HepG2 (cell line): ENCODE data around the gene HEYL. TPM values are rescaled to one million over a fixed set of nuclear protein-coding genes. Genes with fewer than 3 reads are reported as not detected.

Source experiments
- ATAC-seq: fragments of 200-7000 bp; cut with Tn5 transposase; 3 replicates; pipeline ENCODE4 v1.9.1; 2020; ENCODE audit warnings: mild to moderate bottlenecking, moderate library complexity
- BruUV-seq: library from RNA; stranded (reverse); fragments of 400-500 nt; replicated peaks from 2 replicates; lab custom pipeline; 2021; lab: Mats Ljungman, UMichigan
- CTCF ChIA-PET: fragments of 300-600 bp; formaldehyde crosslinking; extraction: SDS; loops from one replicate; lab custom pipeline; 2021; ENCODE audit warnings: low total read pairs, inconsistent platforms, low intra/inter-chr PET ratio; lab: Yijun Ruan, JAX
- POLR2A ChIA-PET: fragments of 350-600 bp; sonication (Branson Sonifier 250); formaldehyde crosslinking; loops from one replicate; lab custom pipeline; 2020; ENCODE audit warnings: antibody characterized with exemption, inconsistent platforms; lab: Yijun Ruan, JAX
- DNase-seq: peaks from one replicate; pipeline ENCODE4 v3.0.0-alpha.2; 2015; ENCODE audit warnings: low spot score
- FAIRE-seq: peaks from 3 replicates; lab custom pipeline; 2011; peaks lifted over from hg19 to GRCh38; lab: Jason Lieb, UNC
- H2AFZ ChIP-seq: one replicate; pipeline ENCODE4 v1.6.1; 2011; ENCODE audit warnings: low read length, inconsistent platforms
- H3K27ac ChIP-seq: fragments of 300-600 bp; 3 replicates; pipeline ENCODE4 v1.8.0; 2011; ENCODE audit warnings: mixed run types, mild to moderate bottlenecking, mixed read lengths, low read length, inconsistent platforms; ENCODE audit not compliant: insufficient read depth; ENCODE audit errors: extremely low read length
- H3K27me3 ChIP-seq, 2 experiments: fragments of 200-600 bp in 1 of 2; 2 replicates in 1 of 2; 3 replicates in 1 of 2; pipeline versions ENCODE4 v1.6.0 to v1.8.0; 2011; ENCODE audit warnings: low read length in 2 of 2, mild to moderate bottlenecking in 2 of 2, moderate library complexity in 2 of 2, inconsistent platforms in 1 of 2; ENCODE audit not compliant: insufficient read depth in 2 of 2, control insufficient read depth in 1 of 2
- H3K36me3 ChIP-seq, 2 experiments: fragments of 200-600 bp in 1 of 2; replicated peaks in 1 of 2; 2 replicates in 1 of 2; 3 replicates in 1 of 2; pipeline versions ENCODE4 v1.5.1 to v1.8.0; 2011; ENCODE audit warnings: low read length in 2 of 2, inconsistent platforms in 1 of 2; ENCODE audit not compliant: insufficient read depth in 2 of 2, control insufficient read depth in 1 of 2
- H3K4me1 ChIP-seq: 2 replicates; pipeline ENCODE4 v1.5.1; 2012; ENCODE audit warnings: low read length, inconsistent platforms; ENCODE audit not compliant: insufficient read depth
- H3K4me2 ChIP-seq: 2 replicates; pipeline ENCODE4 v1.6.0; 2011; ENCODE audit warnings: low read depth, low read length, inconsistent platforms
- H3K4me3 ChIP-seq, 3 experiments: fragments of 200-600 bp in 1 of 3; sonication (generic), shearing (Covaris generic) in 1 of 3; replicated peaks in 1 of 3; 2 replicates each; pipeline ENCODE4 v1.5.1; 2011 to 2016; ENCODE audit warnings: low read length in 3 of 3, inconsistent platforms in 2 of 3, low read depth in 2 of 3, mild to moderate bottlenecking in 2 of 3, control low read depth in 1 of 3, mixed read lengths in 1 of 3; ENCODE audit not compliant: insufficient read depth in 1 of 3
- H3K79me2 ChIP-seq: one replicate; pipeline ENCODE4 v1.6.1; 2011; ENCODE audit warnings: low read length, inconsistent platforms; ENCODE audit not compliant: insufficient read depth
- H3K9ac ChIP-seq: 2 replicates; pipeline ENCODE4 v1.6.0; 2011; ENCODE audit warnings: mild to moderate bottlenecking, low read depth, low read length, inconsistent platforms; ENCODE audit not compliant: insufficient read depth
- H3K9me3 ChIP-seq: 2 replicates; pipeline ENCODE4 v1.5.1; 2012; ENCODE audit warnings: mild to moderate bottlenecking, low read length
- H4K20me1 ChIP-seq: 2 replicates; pipeline ENCODE4 v1.6.0; 2011; ENCODE audit warnings: inconsistent platforms, mild to moderate bottlenecking, low read length, moderate library complexity; ENCODE audit not compliant: insufficient read depth
- ARID2 ChIP-seq: sonication (generic); formaldehyde crosslinking; IDR thresholded peaks from 2 replicates; pipeline ENCODE4 v1.8.1; 2022; ENCODE audit warnings: mild to moderate bottlenecking, missing genetic modification reagents, borderline replicate concordance
- CCDC6 ChIP-seq: sonication (generic); formaldehyde crosslinking; IDR thresholded peaks from 2 replicates; pipeline ENCODE4 v1.8.1; 2022; ENCODE audit warnings: mild to moderate bottlenecking, missing genetic modification reagents, moderate library complexity
- CENPT ChIP-seq: sonication (generic); formaldehyde crosslinking; IDR thresholded peaks from 2 replicates; pipeline ENCODE4 v1.8.0; 2022; ENCODE audit warnings: low read depth, mild to moderate bottlenecking, moderate library complexity, missing genetic modification reagents
- EZH2 ChIP-seq: conservative IDR thresholded peaks from 2 replicates; pipeline ENCODE4 v1.6.1; 2012; ENCODE audit warnings: mild to moderate bottlenecking, low read depth, low read length, moderate library complexity
- LCORL ChIP-seq, 2 experiments: fragments of 450-650 bp in 1 of 2; sonication (generic) in 1 of 2; formaldehyde crosslinking in 1 of 2; IDR thresholded peaks; 2 replicates each; pipeline versions ENCODE4 v1.5.0 to v1.6.1; 2017 to 2020; ENCODE audit warnings: antibody characterized with exemption in 1 of 2, missing genetic modification reagents in 1 of 2
- MAFG ChIP-seq: sonication (generic); formaldehyde crosslinking; IDR thresholded peaks from 2 replicates; pipeline ENCODE4 v1.5.1; 2020; ENCODE audit warnings: mild to moderate bottlenecking, missing genetic modification reagents
- MED13 ChIP-seq: sonication (generic); formaldehyde crosslinking; IDR thresholded peaks from 2 replicates; pipeline ENCODE4 v1.5.0; 2020; ENCODE audit warnings: missing genetic modification reagents
- MIER3 ChIP-seq: IDR thresholded peaks from 2 replicates; pipeline ENCODE4 v1.6.1; 2016; ENCODE audit warnings: missing compliant biosample characterization, borderline replicate concordance
- PPARG ChIP-seq: conservative IDR thresholded peaks from 2 replicates; pipeline ENCODE4 v1.6.1; 2016; ENCODE audit warnings: missing biosample characterization, missing genetic modification reagents
- RXRA ChIP-seq: sonication (generic); formaldehyde crosslinking; IDR thresholded peaks from 2 replicates; pipeline ENCODE4 v1.5.1; 2020; ENCODE audit warnings: missing genetic modification reagents
- SCMH1 ChIP-seq: sonication (generic); formaldehyde crosslinking; IDR thresholded peaks from 2 replicates; pipeline ENCODE4 v1.9.0; 2021; ENCODE audit warnings: missing genetic modification reagents, mild to moderate bottlenecking, borderline replicate concordance
- ZBTB3 ChIP-seq: sonication (generic); formaldehyde crosslinking; IDR thresholded peaks from 2 replicates; pipeline ENCODE4 v1.4.0; 2020; ENCODE audit warnings: low read depth, mild to moderate bottlenecking, moderate library complexity, missing genetic modification reagents, borderline replicate concordance
- ZNF292 ChIP-seq: sonication (generic); formaldehyde crosslinking; IDR thresholded peaks from 2 replicates; pipeline ENCODE4 v1.8.1; 2022; ENCODE audit warnings: mild to moderate bottlenecking, low read depth, missing genetic modification reagents, borderline replicate concordance
- ZNF570 ChIP-seq: sonication (generic); formaldehyde crosslinking; IDR thresholded peaks from 2 replicates; pipeline ENCODE4 v1.4.0; 2020; ENCODE audit warnings: mild to moderate bottlenecking, missing genetic modification reagents, borderline replicate concordance
- ZNF766 ChIP-seq: sonication (generic); formaldehyde crosslinking; IDR thresholded peaks from 2 replicates; pipeline ENCODE4 v1.5.0; 2020; ENCODE audit warnings: missing genetic modification reagents, borderline replicate concordance
- ZNF773 ChIP-seq: sonication (generic); formaldehyde crosslinking; IDR thresholded peaks from 2 replicates; pipeline ENCODE4 v1.4.0; 2020; ENCODE audit warnings: missing genetic modification reagents, borderline replicate concordance
- ZNF776 ChIP-seq: sonication (generic); formaldehyde crosslinking; IDR thresholded peaks from 2 replicates; pipeline ENCODE4 v1.4.0; 2020; ENCODE audit warnings: mild to moderate bottlenecking, missing genetic modification reagents
- ZSCAN31 ChIP-seq: sonication (generic); formaldehyde crosslinking; IDR thresholded peaks from 2 replicates; pipeline ENCODE4 v1.5.0; 2020; ENCODE audit warnings: low read depth, mild to moderate bottlenecking, missing genetic modification reagents
- WGBS: methylation state at CpG from one replicate; pipeline ENCODE4 v1.1.6; 2017; ENCODE audit warnings: low lambda C conversion rate; 5-methylcytosine and 5-hydroxymethylcytosine counted together
- in situ Hi-C: cut with HindIII; loops from 2 replicates; pipeline ENCODE4 v1.10.0; 2017; ENCODE audit warnings: low pct_unique_long_range_greater_than_20kb; ENCODE audit not compliant: extremely low pct_ligation_motif_present
- intact Hi-C: fragments of 100-400 bp; cut with micrococcal nuclease; formaldehyde crosslinking; loops from one replicate; pipeline ENCODE4 v1.10.0; 2022; ENCODE audit not compliant: unreplicated experiment
- polyA plus RNA-seq, 8 experiments: library from polyadenylated mRNA; depleted of rRNA in 3 of 8; stranded (reverse) in 7 of 8; unstranded in 1 of 8; fragments of >200 nt; fragmentation: Illumina TruSeq in 4 of 8; extraction: Trizol in 4 of 8; gene quantifications; 2 replicates each; pipeline versions ENCODE4 v1.2.1 to v1.2.3, GENCODE V29; 2011 to 2016; ENCODE audit warnings: low read depth in 4 of 8, missing spikeins in 1 of 8, mixed read lengths in 1 of 8; ENCODE audit not compliant: insufficient read depth in 1 of 8
- total RNA-seq, 5 experiments: library from RNA; depleted of rRNA; stranded (reverse); fragments of >200 nt; fragmentation: Illumina TruSeq; extraction: Trizol; gene quantifications; 2 replicates each; pipeline ENCODE4 v1.2.3, GENCODE V29; 2016; ENCODE audit warnings: low read depth in 1 of 5
- TF ChIP-seq, protein P1 (sequence below): sonication (generic); formaldehyde crosslinking; IDR thresholded peaks from 2 replicates; pipeline ENCODE4 v1.9.0; 2021; ENCODE audit warnings: missing genetic modification reagents, borderline replicate concordance

Gene HEYL
- total and polyA plus RNA-seq, 2 of the 13 experiments (the other 11 are each of a cell fraction or from before 2014, with no cell fraction given) = 0.03 to 0.04 TPM

DNA sequence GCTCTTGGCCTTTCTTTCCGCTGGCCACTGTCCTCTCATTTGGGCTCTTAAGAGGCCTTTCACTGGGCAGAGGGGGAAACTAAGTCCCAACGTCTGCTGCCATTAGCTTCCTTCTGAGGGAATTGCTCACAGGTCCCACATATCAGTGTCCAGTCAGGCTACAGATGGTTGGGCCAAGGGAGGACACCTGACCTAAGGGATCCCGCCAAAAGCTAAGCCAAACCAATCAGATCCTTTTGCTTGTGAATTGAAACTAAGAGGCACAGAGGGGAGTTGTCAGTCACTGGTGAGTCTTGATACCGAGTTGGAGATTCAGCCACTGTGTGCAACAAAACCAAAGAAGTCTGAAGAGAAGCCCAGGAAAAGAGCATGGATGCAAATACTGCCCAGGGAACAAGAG, 38.2 kb upstream of the HEYL start:
- ATAC-seq = no peak
- intact Hi-C loops = no loop called here
- WGBS = 6% methylated on average over 3 of the region's 4 CpGs
- BruUV-seq = no TSS peak
- TF ChIP-seq MIER3 (CRISPR knock-in tag) (no peak), LCORL (IDR thresholded peaks at IDR 0.05) (no peak), LCORL (CRISPR knock-in tag; IDR thresholded peaks at IDR 0.05) (no peak), ZNF766 (CRISPR knock-in tag) (no peak), ZNF570 (CRISPR knock-in tag) (no peak)
- TF ChIP-seq, protein P1, sequence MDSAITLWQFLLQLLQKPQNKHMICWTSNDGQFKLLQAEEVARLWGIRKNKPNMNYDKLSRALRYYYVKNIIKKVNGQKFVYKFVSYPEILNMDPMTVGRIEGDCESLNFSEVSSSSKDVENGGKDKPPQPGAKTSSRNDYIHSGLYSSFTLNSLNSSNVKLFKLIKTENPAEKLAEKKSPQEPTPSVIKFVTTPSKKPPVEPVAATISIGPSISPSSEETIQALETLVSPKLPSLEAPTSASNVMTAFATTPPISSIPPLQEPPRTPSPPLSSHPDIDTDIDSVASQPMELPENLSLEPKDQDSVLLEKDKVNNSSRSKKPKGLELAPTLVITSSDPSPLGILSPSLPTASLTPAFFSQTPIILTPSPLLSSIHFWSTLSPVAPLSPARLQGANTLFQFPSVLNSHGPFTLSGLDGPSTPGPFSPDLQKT (CRISPR knock-in tag) = no peak
- TF ChIP-seq, all 625 proteins: peak for 0
- Histone ChIP-seq H2AFZ (no peak overlapping the region), H3K27me3 (peaks cover 0 to 31% of the 10 kb centered on the region in 2 experiments; a peak in 4 of 5 replicates), H3K4me1 (no peaks in the 10 kb centered on the region), H3K4me3 (no peak overlapping the region), H3K36me3 (no peaks in the 10 kb centered on the region), H3K27ac (no peak overlapping the region), H3K79me2 (no peaks in the 10 kb centered on the region), H3K9me3 (no peaks in the 10 kb centered on the region), H3K9ac (no peak overlapping the region), H3K4me2 (no peak overlapping the region), H4K20me1 (no peaks in the 10 kb centered on the region)
- ChIA-PET POLR2A (no interaction called here), CTCF (no interaction called here)
- in situ Hi-C loops = no loop called here
- no peak for FAIRE-seq
- DNase-seq = no peak

DNA sequence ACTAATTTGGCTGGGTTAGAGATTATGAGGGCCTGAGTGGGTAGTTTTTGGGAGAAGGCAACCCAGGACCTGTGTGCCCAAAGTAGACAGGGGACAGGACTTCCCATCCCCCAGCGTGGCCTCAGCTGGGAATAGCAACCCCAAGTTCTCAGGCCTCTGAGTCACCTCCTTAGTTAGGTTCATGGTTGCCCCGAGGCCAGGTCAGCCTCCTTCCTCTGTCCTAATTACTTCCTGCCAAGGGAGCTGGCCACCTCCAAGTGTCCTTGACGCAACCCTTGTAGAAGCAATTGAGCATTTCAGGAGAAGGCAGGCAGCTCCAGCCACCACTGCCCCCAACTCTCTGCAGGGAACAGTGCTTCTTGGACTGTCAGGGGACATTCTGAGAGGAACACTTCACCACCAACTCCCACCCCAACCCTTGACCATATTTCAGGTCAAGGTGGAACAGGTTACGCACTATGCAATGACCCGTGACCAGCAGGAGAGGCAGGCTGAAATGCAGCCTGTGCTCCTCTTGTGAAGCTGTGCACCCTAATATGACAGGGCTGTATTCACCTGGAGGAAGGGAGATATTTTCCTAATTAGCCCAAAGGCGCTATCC, 37.6 kb upstream of the HEYL start:
- DNase-seq (no peak), FAIRE-seq (no peak), ATAC-seq (no peak)
- ChIA-PET CTCF (no interaction called here), POLR2A (no interaction called here)
- H2AFZ ChIP-seq = no peak overlapping the region
- H3K9me3 ChIP-seq = no peaks in the 10 kb centered on the region
- H3K27ac ChIP-seq = no peak overlapping the region
- 66% methylated on average over 4 of the region's 6 CpGs for WGBS
- peaks cover 0 to 31% of the 10 kb centered on the region in 2 experiments; a peak in 4 of 5 replicates for H3K27me3 ChIP-seq
- no peak overlapping the region for H3K4me3 ChIP-seq
- no peaks in the 10 kb centered on the region for H3K36me3 ChIP-seq
- no TSS peak for BruUV-seq
- in situ Hi-C loops (no loop called here), intact Hi-C loops (no loop called here)
- H3K4me2 ChIP-seq = no peak overlapping the region
- no peaks in the 10 kb centered on the region for H4K20me1 ChIP-seq
- H3K79me2 ChIP-seq = no peaks in the 10 kb centered on the region
- peaks cover 6% of the 10 kb centered on the region; the same call in 1 of the 2 replicates for H3K4me1 ChIP-seq
- H3K9ac ChIP-seq = no peak overlapping the region
- TF ChIP-seq ZSCAN31 (CRISPR knock-in tag) (no peak), PPARG (CRISPR knock-in tag) (no peak), ZBTB3 (CRISPR knock-in tag) (no peak), SCMH1 (CRISPR knock-in tag) (no peak), RXRA (no peak), EZH2 (no peak), MED13 (CRISPR knock-in tag) (no peak), ARID2 (CRISPR knock-in tag) (no peak), ZNF773 (CRISPR knock-in tag) (no peak), CCDC6 (CRISPR knock-in tag) (no peak), ZNF776 (CRISPR knock-in tag) (no peak), MAFG (no peak), CENPT (CRISPR knock-in tag) (no peak), ZNF292 (CRISPR knock-in tag) (no peak)
